Measurements from ENCODE around the gene GPAT3.

Gene GPAT3

GRCh38 chr4:83639849-83640493, 104.1 kb downstream of the GPAT3 start:
- H3K4me3 ChIP-seq (ENCODE audit: low read length) = no peak overlapping the region
- TF ChIP-seq, protein P1, sequence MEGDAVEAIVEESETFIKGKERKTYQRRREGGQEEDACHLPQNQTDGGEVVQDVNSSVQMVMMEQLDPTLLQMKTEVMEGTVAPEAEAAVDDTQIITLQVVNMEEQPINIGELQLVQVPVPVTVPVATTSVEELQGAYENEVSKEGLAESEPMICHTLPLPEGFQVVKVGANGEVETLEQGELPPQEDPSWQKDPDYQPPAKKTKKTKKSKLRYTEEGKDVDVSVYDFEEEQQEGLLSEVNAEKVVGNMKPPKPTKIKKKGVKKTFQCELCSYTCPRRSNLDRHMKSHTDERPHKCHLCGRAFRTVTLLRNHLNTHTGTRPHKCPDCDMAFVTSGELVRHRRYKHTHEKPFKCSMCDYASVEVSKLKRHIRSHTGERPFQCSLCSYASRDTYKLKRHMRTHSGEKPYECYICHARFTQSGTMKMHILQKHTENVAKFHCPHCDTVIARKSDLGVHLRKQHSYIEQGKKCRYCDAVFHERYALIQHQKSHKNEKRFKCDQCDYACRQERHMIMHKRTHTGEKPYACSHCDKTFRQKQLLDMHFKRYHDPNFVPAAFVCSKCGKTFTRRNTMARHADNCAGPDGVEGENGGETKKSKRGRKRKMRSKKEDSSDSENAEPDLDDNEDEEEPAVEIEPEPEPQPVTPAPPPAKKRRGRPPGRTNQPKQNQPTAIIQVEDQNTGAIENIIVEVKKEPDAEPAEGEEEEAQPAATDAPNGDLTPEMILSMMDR (IDR thresholded peaks at IDR 0.05; ENCODE audit: insufficient read depth, low read depth, low read length, missing control alignments) = peak; percentile 84
- DNase-seq (ENCODE audit: low read depth) = peak; percentile 81

- no peak overlapping the region for H3K4me3 ChIP-seq (ENCODE audit: low read length)
- no peak for DNase-seq (ENCODE audit: low read depth)
- TF ChIP-seq, protein P1 (IDR thresholded peaks at IDR 0.05; ENCODE audit: insufficient read depth, low read depth, low read length, missing control alignments) = no peak
Measured at GRCh38 chr4:83643036-83643435, 107.1 kb downstream of the GPAT3 start.

DNA sequence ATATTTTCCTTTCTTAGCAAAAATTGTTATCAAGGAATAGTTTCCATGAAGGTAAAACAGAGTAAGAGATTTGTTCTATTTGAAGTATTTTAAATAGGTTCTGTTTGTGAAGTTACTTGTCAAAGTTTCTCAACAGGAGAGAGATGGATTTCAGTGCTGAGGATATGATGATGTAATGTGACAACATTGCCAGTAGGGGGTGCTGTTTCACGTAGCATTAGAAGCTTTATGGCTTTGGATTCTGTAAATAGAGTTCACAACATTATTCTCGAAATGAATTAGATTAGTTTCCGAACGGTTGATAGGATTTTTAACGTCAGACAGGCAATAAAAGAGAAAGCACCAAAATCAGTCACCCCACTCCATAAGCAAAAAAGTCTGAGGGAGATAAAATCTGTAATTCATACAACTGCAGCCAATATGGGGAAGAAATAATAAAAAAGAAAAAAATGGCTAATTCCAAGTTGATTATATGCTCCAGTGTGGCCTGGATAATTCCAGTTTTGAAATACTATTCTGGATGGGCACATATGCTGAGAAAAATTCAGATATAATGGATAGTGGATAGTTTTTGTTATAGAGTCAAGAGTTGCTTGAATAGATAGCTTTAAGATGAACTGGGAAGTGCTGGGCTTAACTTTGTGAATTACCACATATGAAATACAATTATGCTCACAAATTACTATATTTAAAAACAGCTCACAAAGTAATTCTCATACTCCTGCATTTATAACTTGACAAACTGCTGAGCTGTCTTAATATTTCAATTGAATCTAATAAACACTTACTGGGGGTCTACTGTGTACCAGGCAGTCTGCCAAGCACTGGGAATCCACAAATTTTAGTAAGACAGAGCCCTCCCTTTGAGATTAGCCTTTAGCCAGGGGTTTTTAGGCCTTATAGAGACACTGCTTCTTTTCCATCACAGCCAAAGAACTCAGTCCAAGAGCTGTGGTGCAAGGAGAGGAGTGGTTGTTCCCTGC, 109.1 kb downstream of the GPAT3 start:
- peak; percentile 72 for DNase-seq (ENCODE audit: low read depth)
- TF ChIP-seq, protein P1 (IDR thresholded peaks at IDR 0.05; ENCODE audit: insufficient read depth, low read depth, low read length, missing control alignments) = peak; percentile 77
- no peak overlapping the region for H3K4me3 ChIP-seq (ENCODE audit: low read length)

DNA sequence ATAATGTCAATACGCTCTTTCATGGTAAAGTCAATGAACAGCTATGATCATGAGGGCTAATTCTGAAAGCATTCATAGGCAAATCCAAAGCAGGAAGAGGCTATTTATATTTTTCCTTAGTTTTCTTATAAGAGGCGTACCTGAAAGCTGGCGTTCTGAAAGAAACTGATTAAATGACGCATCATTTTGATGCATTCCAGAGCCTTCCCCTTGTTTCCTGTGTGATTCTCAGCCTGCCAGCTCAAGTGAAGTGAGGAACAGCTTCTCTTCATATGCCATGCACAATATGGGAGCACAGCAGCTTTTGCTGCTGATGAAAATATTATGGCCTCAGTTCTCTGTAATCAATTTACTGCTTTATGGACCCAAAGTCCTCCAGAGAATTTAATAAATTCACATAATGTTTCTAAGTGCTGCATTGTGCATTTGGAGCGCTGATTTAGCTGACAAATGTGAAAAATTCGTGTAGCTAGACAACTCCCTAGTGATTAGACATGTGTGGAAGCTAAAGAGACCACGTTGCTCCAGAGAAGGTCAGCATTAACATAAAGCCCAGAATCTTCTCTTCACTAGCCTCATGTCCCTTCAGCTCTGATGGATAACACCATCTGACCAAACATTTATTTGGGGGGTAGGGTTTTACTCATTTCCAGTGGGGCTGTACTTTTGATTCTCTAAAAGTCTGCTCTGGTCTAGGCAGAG, 110.8 kb downstream of the GPAT3 start:
- H3K4me3 ChIP-seq (ENCODE audit: low read length) = no peak overlapping the region
- DNase-seq (ENCODE audit: low read depth) = no peak
- TF ChIP-seq, protein P1 (IDR thresholded peaks at IDR 0.05; ENCODE audit: insufficient read depth, low read depth, low read length, missing control alignments) = no peak

DNA sequence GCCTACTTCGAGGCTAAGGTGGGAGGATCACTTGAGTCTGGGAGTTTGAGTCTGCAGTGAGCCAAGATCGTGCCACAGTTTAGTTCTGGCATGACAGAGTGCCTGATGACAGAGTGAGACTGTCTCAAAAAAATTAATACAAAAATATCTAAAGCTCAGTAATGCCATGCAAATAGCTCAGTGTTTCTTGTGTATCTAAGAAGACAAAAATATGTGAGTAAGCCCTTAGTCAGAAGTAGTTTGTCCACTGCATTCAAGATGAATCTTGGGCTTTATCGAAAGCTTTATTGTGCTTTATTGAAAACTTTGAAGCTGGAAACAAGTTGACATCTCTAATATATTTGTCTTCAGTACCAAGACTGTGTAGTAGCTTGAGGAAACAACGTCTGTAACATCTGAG, 115.9 kb downstream of the GPAT3 start:
- peak; percentile 51 for DNase-seq (ENCODE audit: low read depth)
- H3K4me3 ChIP-seq (ENCODE audit: low read length) = no peak overlapping the region
- TF ChIP-seq, protein P1 (IDR thresholded peaks at IDR 0.05; ENCODE audit: insufficient read depth, low read depth, low read length, missing control alignments) = no peak

All from epithelial cell of esophagus (primary cell).